H9 (cell line): ENCODE measurements around the gene PRDX3. TPM values are rescaled to one million over a fixed set of nuclear protein-coding genes. Genes with fewer than 3 reads are reported as not detected.

Source experiments
- DNase-seq: peaks from one replicate; pipeline ENCODE4 v3.0.0-alpha.2; 2017
- H2AFZ ChIP-seq: one replicate; pipeline ENCODE4 v1.6.1; 2013; ENCODE audit warnings: mild to moderate bottlenecking, low read length, control low read depth, moderate library complexity
- H2AK5ac ChIP-seq: 2 replicates; pipeline ENCODE4 v1.6.1; 2013; ENCODE audit warnings: low read length, control low read depth, mixed read lengths; ENCODE audit not compliant: insufficient read length
- H2BK120ac ChIP-seq: one replicate; pipeline ENCODE4 v1.6.1; 2013; ENCODE audit warnings: low read depth, mild to moderate bottlenecking, low read length, control low read depth, inconsistent platforms; ENCODE audit not compliant: poor library complexity, severe bottlenecking
- H2BK12ac ChIP-seq: 2 replicates; pipeline ENCODE4 v1.6.1; 2013; ENCODE audit warnings: low read length, control low read depth, mixed read lengths, low read depth; ENCODE audit not compliant: insufficient read length
- H2BK15ac ChIP-seq: 2 replicates; pipeline ENCODE4 v1.6.1; 2013; ENCODE audit warnings: low read depth, low read length, control low read depth
- H2BK20ac ChIP-seq: one replicate; pipeline ENCODE4 v1.6.1; 2013; ENCODE audit warnings: low read depth, mild to moderate bottlenecking, low read length, control low read depth, inconsistent platforms; ENCODE audit not compliant: poor library complexity, severe bottlenecking
- H2BK5ac ChIP-seq: 2 replicates; pipeline ENCODE4 v1.6.1; 2013; ENCODE audit warnings: low read length, control low read depth, mixed read lengths; ENCODE audit not compliant: insufficient read length
- H3K14ac ChIP-seq: 2 replicates; pipeline ENCODE4 v1.6.1; 2013; ENCODE audit warnings: low read length, control low read depth; ENCODE audit not compliant: insufficient read depth
- H3K18ac ChIP-seq: 2 replicates; pipeline ENCODE4 v1.6.1; 2013; ENCODE audit warnings: low read depth, mild to moderate bottlenecking, mixed read lengths, low read length, control low read depth; ENCODE audit not compliant: insufficient read length
- H3K23ac ChIP-seq: 2 replicates; pipeline ENCODE4 v1.6.1; 2013; ENCODE audit warnings: low read length, control low read depth, mixed read lengths, low read depth; ENCODE audit not compliant: insufficient read length
- H3K23me2 ChIP-seq: 2 replicates; pipeline ENCODE4 v1.6.1; 2013; ENCODE audit warnings: low read depth, mild to moderate bottlenecking, mixed read lengths, low read length, control low read depth; ENCODE audit not compliant: insufficient read length, poor library complexity, severe bottlenecking
- H3K27ac ChIP-seq: 2 replicates; pipeline ENCODE4 v1.5.1; 2013; ENCODE audit warnings: low read length, control low read depth, mixed read lengths, low read depth; ENCODE audit not compliant: insufficient read length
- H3K27me3 ChIP-seq: 2 replicates; pipeline ENCODE4 v1.6.1; 2013; ENCODE audit warnings: low read length, control low read depth, inconsistent platforms; ENCODE audit not compliant: insufficient read depth
- H3K4ac ChIP-seq: 2 replicates; pipeline ENCODE4 v1.6.1; 2013; ENCODE audit warnings: low read depth, mild to moderate bottlenecking, control low read depth, inconsistent platforms, low read length, moderate library complexity
- H3K4me1 ChIP-seq: 2 replicates; pipeline ENCODE4 v1.6.1; 2013; ENCODE audit warnings: low read length, control low read depth, inconsistent platforms; ENCODE audit not compliant: insufficient read depth
- H3K4me2 ChIP-seq: 2 replicates; pipeline ENCODE4 v1.6.1; 2013; ENCODE audit warnings: low read length, control low read depth, mixed read lengths; ENCODE audit not compliant: insufficient read length, insufficient read depth
- H3K56ac ChIP-seq: 2 replicates; pipeline ENCODE4 v1.6.1; 2013; ENCODE audit warnings: low read depth, mild to moderate bottlenecking, mixed read lengths, low read length, control low read depth; ENCODE audit not compliant: insufficient read length
- H3K79me1 ChIP-seq: 2 replicates; pipeline ENCODE4 v1.6.1; 2013; ENCODE audit warnings: low read depth, mild to moderate bottlenecking, moderate library complexity, low read length, control low read depth, inconsistent platforms; ENCODE audit not compliant: insufficient read depth, poor library complexity, severe bottlenecking
- H3K79me2 ChIP-seq: 2 replicates; pipeline ENCODE4 v1.6.1; 2013; ENCODE audit warnings: low read length, control low read depth, inconsistent platforms; ENCODE audit not compliant: insufficient read depth
- H3K9ac ChIP-seq: 2 replicates; pipeline ENCODE4 v1.6.1; 2013; ENCODE audit warnings: low read length, control low read depth, mixed read lengths; ENCODE audit not compliant: insufficient read length; ENCODE audit errors: extremely low read depth
- H3K9me3 ChIP-seq: one replicate; pipeline ENCODE4 v1.6.1; 2013; ENCODE audit warnings: low read depth, low read length, inconsistent platforms; ENCODE audit not compliant: control insufficient read depth
- H3T11ph ChIP-seq: one replicate; pipeline ENCODE4 v1.6.1; 2013; ENCODE audit warnings: mild to moderate bottlenecking, low read length, control low read depth, inconsistent platforms
- H4K20me1 ChIP-seq: one replicate; pipeline ENCODE4 v1.6.1; 2013; ENCODE audit not compliant: control insufficient read depth, insufficient read length, insufficient read depth
- H4K5ac ChIP-seq: 2 replicates; pipeline ENCODE4 v1.6.1; 2013; ENCODE audit warnings: low read depth, mild to moderate bottlenecking, mixed read lengths, low read length, control low read depth; ENCODE audit not compliant: insufficient read length
- H4K8ac ChIP-seq: replicated peaks from 2 replicates; pipeline ENCODE4 v1.6.1; 2013; ENCODE audit warnings: low read length, control low read depth, mixed read lengths, low read depth; ENCODE audit not compliant: insufficient read length
- H4K91ac ChIP-seq: 2 replicates; pipeline ENCODE4 v1.6.1; 2013; ENCODE audit warnings: low read depth, mild to moderate bottlenecking, moderate library complexity, mixed read lengths, low read length, control low read depth; ENCODE audit not compliant: insufficient read length
- H3K27ac Mint-ChIP-seq, 3 experiments: 2 replicates in 2 of 3; 3 replicates in 1 of 3; pipeline ENCODE4 v1.8.0; 2020 to 2021; ENCODE audit warnings: mixed read lengths in 3 of 3, mild to moderate bottlenecking in 1 of 3, moderate library complexity in 1 of 3
- H3K27me3 Mint-ChIP-seq: 2 replicates; pipeline ENCODE4 v1.8.0; 2021; ENCODE audit warnings: low read depth, mild to moderate bottlenecking, moderate library complexity, mixed read lengths
- H3K36me3 Mint-ChIP-seq, 3 experiments: 2 replicates in 2 of 3; 3 replicates in 1 of 3; pipeline ENCODE4 v1.8.0; 2020 to 2021; ENCODE audit warnings: low read depth in 3 of 3, mixed read lengths in 3 of 3; ENCODE audit not compliant: insufficient read depth in 1 of 3
- H3K4me1 Mint-ChIP-seq, 2 experiments: 2 replicates each; pipeline ENCODE4 v1.8.0; 2020; ENCODE audit warnings: mixed read lengths in 2 of 2
- H3K4me3 Mint-ChIP-seq, 2 experiments: 2 replicates in 1 of 2; 3 replicates in 1 of 2; pipeline ENCODE4 v1.8.0; 2020 to 2021; ENCODE audit warnings: mild to moderate bottlenecking in 2 of 2, mixed read lengths in 2 of 2, moderate library complexity in 1 of 2
- H3K9me3 Mint-ChIP-seq, 2 experiments: 2 replicates in 1 of 2; 3 replicates in 1 of 2; pipeline ENCODE4 v1.8.0; 2020; ENCODE audit warnings: mild to moderate bottlenecking in 2 of 2, mixed read lengths in 2 of 2, moderate library complexity in 1 of 2
- CTCF ChIP-seq: fragments of 200-600 bp; sonication (generic); conservative IDR thresholded peaks from 3 replicates; pipeline ENCODE4 v1.8.0; 2021; ENCODE audit warnings: antibody characterized with exemption, mild to moderate bottlenecking
- WGBS: extraction: QIAGEN DNeasy Blood & Tissue Kit; methylation state at CpG from one replicate; pipeline ENCODE4 v1.1.7; 2013; ENCODE audit warnings: missing lambda C conversion rate, low lambda C conversion rate, mixed read lengths; ENCODE audit not compliant: insufficient read length; ENCODE audit errors: extremely low coverage; 5-methylcytosine and 5-hydroxymethylcytosine counted together
- total RNA-seq: library from RNA; stranded (reverse); gene quantifications from 2 replicates; pipeline ENCODE4 v1.2.1, GENCODE V29; 2021

Gene PRDX3
- total RNA-seq, 1 experiment from 2014 or later, result 181 TPM

- no peak overlapping the region for H3K18ac ChIP-seq
- no peak for DNase-seq
- Mint-ChIP-seq H3K36me3 (peaks cover 6 to 53% (median 25%) of the 10 kb centered on the region in 3 experiments; a peak in 6 of 7 replicates), H3K4me3 (no peak overlapping the region; a peak in 1 of 5 replicates), H3K9me3 (no peaks in the 10 kb centered on the region), H3K27me3 (no peaks in the 10 kb centered on the region), H3K4me1 (no peaks in the 10 kb centered on the region), H3K27ac (peak overlapping the region; percentile 36 to 53 (median 36); a peak in 3 of 7 replicates)
- H2BK20ac ChIP-seq, result no peak overlapping the region
- no peak overlapping the region for H3K27ac ChIP-seq
- H3T11ph ChIP-seq, result no peak overlapping the region
- H2AFZ ChIP-seq, result no peak overlapping the region
- H4K91ac ChIP-seq, result no peak overlapping the region
- no peaks in the 10 kb centered on the region for H3K79me2 ChIP-seq
- no peaks in the 10 kb centered on the region for H3K79me1 ChIP-seq
- no peak overlapping the region for H3K9ac ChIP-seq
- no peak overlapping the region for H3K14ac ChIP-seq
- no peak overlapping the region for H2BK120ac ChIP-seq
- H3K23ac ChIP-seq, result no peak overlapping the region
- H4K5ac ChIP-seq, result no peak overlapping the region
- no peak overlapping the region for H4K8ac ChIP-seq
- no peak overlapping the region for H2AK5ac ChIP-seq
- H3K27me3 ChIP-seq, result no peaks in the 10 kb centered on the region
- no peaks in the 10 kb centered on the region for H4K20me1 ChIP-seq
- H3K4me1 ChIP-seq, result no peaks in the 10 kb centered on the region
- H3K23me2 ChIP-seq, result no peaks in the 10 kb centered on the region
- H2BK5ac ChIP-seq, result no peak overlapping the region
- no CpG with 5 or more reads among the region's 8 CpGs for WGBS
- H2BK12ac ChIP-seq, result no peak overlapping the region
- H3K4ac ChIP-seq, result no peak overlapping the region
- no peak overlapping the region for H3K56ac ChIP-seq
- no peak overlapping the region for H2BK15ac ChIP-seq
- H3K9me3 ChIP-seq, result no peaks in the 10 kb centered on the region
- H3K4me2 ChIP-seq, result no peak overlapping the region
- TF ChIP-seq CTCF, result no peak
Measured at GRCh38 chr10:119159332-119159731, 19.3 kb downstream of the PRDX3 start.
